C4-2B (cell line): ENCODE measurements around the gene KDM2A.

ENCODE experiments used
- CTCF ChIP-seq: fragments of 450-650 bp; conservative IDR thresholded peaks from 2 replicates; pipeline ENCODE4 v1.5.1; 2017; ENCODE audit warnings: mild to moderate bottlenecking
- ZFX ChIP-seq: fragments of 450-650 bp; IDR thresholded peaks from 2 replicates; pipeline ENCODE4 v1.6.1; 2017

DNA sequence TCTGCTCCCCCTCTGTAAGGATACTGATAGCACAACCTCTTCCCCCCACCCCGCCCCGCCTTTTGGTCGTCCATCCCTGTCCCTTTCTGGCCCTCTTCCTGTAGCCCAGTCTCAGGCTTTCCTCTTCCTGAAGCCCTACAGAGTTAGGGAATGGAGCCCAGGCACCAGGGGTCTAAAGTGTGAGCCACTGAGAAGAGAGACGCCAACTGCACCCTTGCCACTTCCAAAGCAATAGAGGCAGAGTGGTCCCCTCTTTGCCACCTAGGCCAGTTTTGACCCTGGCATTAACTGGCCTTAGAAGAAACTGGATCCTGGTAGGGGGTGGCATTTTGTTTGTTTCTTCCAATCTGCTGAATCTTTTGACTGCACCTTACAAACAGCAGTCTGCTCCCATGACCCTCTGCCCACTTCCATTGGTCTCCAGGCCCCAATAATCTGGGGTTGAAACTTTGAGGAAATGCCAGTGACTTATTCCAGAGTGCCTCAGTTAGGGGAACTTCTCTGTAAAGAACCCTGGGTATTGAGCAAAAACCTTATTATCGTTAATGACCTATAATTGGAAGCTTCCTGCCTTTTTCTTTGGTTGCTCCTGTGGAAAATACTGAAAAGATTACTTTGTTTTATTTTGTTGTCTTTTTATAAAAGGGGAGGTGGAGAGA lies 137.5 kb downstream of the KDM2A start:
- no peak for TF ChIP-seq CTCF
- TF ChIP-seq ZFX: no peak
